Mammary epithelial cell (primary cell): ENCODE results near the gene GPR37L1.

Experiments used
- EZH2 ChIP-seq: IDR thresholded peaks from 2 replicates; pipeline ENCODE4 v1.6.1; 2012; ENCODE audit warnings: low read length, inconsistent platforms, borderline replicate concordance
- TF ChIP-seq, protein P1 (sequence below), 2 donors: IDR thresholded peaks in 1 of 2; conservative IDR thresholded peaks in 1 of 2; 2 replicates each; pipeline ENCODE4 v1.5.1; 2011 to 2012; ENCODE audit warnings: inconsistent platforms in 2 of 2, low read length in 2 of 2, mild to moderate bottlenecking in 2 of 2, control low read depth in 1 of 2, low read depth in 1 of 2; ENCODE audit not compliant: insufficient read depth in 1 of 2; ENCODE audit errors: extremely low read depth in 1 of 2

- no peak for TF ChIP-seq EZH2
- TF ChIP-seq, protein P1, sequence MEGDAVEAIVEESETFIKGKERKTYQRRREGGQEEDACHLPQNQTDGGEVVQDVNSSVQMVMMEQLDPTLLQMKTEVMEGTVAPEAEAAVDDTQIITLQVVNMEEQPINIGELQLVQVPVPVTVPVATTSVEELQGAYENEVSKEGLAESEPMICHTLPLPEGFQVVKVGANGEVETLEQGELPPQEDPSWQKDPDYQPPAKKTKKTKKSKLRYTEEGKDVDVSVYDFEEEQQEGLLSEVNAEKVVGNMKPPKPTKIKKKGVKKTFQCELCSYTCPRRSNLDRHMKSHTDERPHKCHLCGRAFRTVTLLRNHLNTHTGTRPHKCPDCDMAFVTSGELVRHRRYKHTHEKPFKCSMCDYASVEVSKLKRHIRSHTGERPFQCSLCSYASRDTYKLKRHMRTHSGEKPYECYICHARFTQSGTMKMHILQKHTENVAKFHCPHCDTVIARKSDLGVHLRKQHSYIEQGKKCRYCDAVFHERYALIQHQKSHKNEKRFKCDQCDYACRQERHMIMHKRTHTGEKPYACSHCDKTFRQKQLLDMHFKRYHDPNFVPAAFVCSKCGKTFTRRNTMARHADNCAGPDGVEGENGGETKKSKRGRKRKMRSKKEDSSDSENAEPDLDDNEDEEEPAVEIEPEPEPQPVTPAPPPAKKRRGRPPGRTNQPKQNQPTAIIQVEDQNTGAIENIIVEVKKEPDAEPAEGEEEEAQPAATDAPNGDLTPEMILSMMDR (conservative IDR thresholded peaks at IDR 0.05 in 1 of 2, IDR thresholded peaks at IDR 0.05 in 1 of 2; ENCODE audit: extremely low read depth in 1 of 2, insufficient read depth in 1 of 2, low read depth in 1 of 2, low read length in 2 of 2) = no peak
Measured at GRCh38 chr1:202146993-202147392, 24.3 kb downstream of the GPR37L1 start.
